GM18507 (cell line): ENCODE data around the gene TP73.
"Not testable (repeated sequence)": the region's sequence is repeated elsewhere in the genome, so short reads cannot be mapped to it uniquely, and the experiment has no call there.

Experiments used
- DNase-seq: peaks from one replicate; pipeline ENCODE4 v3.0.0; 2011; ENCODE audit warnings: low read depth; ENCODE audit not compliant: insufficient read length; ENCODE audit errors: extremely low spot score
- FAIRE-seq: peaks from 2 replicates; lab custom pipeline; 2011; peaks lifted over from hg19 to GRCh38; lab: Jason Lieb, UNC

Gene TP73

DNA sequence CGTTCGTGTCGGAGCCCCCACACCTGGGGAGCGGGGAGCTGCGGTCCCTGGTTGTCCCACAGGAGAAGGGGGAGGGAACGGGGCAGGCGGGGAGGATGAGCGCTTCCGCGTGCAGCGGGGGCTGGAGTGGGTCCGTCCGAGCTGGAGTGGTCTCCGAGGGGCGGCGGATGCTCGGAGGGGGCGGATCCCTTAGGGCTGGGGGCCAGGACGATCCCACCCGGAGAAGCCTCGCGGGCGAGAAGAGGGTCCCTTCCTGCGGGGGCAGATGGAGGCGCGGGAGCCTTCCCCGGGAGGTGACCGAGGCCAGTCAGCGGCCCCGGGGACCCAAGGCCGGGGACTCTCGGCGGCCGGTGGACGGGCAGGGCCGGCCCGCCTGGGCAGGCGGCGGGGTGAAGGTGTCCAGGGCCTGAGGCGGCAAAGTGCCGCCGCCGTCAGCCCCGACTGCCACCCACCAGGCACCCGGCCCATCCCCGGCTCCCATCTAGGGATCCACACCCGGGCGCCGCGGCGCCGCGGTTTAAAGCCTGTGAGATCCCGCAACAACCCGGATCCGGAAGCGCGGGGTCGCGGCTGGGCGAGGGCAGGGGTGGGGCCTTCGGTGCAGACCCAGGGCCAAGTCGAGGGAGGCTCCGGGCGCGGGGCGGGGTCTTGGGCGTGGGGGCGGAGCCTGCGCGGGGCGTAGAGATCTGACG is 94.7 kb downstream of the TP73 start:
- FAIRE-seq (peak; percentile 82), DNase-seq (peak; percentile 89)

DNA sequence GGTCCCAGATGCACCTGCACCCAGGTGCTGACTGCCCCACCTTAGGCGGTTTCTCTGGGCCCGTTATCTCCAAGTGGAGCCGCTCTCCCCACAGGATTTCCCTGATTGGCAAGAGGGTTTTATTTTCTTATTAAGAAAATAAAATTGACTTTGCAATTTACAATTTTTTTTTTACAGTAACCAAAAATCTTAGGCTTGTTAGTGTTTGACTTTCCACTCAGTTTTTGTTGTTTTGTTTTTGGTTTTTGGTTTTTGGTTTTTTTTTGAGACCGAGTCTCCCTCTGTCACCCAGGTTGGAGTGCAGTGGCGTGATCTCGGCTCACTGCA is 95.2 kb downstream of the TP73 start:
- DNase-seq (no peak), FAIRE-seq (no peak)

DNA sequence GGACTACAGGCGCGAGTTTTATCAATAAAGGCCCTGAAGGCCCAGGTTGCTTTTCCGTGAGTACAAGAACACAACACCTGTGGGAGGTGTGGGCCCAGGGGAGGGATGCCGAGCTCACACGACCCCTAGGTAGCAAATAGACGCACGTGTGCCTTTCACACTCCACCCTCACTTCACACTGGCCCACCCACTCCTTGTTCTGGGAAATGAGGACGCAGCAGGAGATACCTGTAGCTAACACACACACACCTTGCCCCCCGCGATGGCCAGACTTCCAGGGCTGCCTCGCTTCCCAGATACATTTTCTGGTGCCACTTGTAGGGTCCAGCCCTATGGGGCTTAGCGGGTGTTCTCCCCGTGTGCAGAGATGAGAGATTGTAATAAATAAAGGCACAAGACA is 95.6 kb downstream of the TP73 start:
- FAIRE-seq (no peak), DNase-seq (no peak)

DNA sequence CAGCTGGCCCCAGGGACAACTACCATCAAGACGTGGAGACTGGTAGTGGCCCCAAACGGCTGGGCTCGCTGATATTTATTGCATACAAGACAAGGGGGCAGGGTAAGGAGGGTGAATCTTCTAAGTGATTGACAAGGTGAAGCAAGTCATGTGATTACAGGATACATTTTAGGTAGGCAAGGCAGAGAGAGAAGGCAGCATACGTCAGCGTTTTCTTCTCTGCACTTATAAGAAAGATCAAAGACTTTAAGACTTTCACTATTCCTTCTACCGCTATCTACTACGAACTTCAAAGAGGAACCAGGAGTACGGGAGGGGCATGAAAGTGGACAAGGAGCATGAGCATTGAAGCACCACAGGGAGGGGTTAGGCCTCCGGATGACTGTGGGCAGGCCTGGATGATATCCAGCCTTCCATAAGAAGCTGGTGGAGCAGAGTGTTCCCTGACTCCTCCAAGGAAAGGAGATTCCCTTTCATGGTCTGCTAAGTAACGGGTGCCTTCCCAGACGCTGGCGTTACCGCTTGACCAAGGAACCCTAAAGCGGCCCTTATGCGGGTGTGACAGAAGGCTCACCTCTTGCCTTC is 96.1 kb downstream of the TP73 start:
- not testable (repeated sequence) for FAIRE-seq, DNase-seq

DNA sequence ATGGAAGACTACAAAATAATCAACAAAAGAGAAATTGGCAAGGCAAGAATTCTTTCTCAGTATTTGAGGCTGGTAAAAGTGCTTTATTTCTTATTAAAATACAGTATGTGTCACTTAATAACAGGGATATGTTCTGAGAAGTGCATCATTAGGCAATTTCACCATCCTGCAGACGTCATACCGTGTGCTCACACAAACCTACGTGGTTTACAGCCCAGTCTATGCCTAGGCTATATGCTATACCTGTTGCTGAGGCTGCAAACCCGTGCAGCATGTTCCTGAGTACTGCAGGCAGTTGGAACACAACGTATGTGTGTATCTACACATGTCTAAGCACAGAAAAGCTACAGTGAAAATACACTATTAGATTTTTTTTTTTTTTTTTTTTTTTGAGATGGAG is 97.2 kb downstream of the TP73 start:
- no peak for FAIRE-seq
- DNase-seq = no peak

DNA sequence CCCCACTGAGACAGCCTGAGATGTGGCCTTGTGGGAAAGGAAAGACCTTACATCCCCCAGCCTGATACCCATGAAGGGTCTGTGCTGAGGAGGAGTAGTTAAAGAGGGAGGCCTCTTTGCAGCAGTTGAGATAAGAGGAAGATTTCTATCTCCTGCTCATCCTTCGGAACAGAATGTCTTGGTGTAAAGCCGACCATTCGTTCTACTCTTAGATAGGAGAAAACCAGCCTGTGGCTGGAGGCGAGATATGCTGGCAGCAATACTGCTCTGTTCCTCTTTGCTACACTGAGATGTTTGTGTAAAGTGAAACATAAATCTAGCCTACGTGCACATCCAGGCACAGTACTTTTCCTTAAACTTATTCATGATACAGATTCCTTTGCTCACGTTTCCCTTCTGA is 98.4 kb downstream of the TP73 start:
- FAIRE-seq = no peak
- DNase-seq = no peak

DNA sequence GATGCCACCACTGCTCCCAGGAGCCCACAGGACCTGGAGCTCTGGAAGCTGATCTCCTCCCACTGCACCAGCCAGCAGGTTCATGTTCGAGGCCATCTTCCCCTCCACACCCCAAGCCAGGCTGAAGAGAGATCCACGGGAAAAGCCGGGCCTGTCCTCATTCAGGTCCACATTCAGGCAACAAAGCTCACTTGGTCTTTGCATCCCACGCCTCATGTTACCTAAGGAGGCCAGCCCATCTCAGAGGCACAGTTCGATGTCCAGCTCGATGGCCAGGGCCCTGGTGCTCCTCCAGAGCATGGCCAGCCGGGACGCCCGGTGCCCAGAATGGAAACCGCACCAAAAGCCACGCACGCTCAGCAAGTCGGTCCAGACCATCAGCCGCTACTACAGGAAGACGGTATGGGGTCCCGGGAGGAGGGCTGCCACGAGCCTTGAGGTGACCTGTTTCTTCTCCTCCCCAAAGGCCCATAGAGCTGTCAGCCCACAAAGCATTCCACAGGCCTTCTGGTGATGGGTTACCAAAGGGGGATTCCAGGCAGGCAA is 100.2 kb downstream of the TP73 start, which contains the start of gene CCDC27:
CCDC27 (plus strand) TSS at position 51 of the 546 bp plus-strand sequence; CDS start at position 83, 32 bp downstream.
- FAIRE-seq = no peak
- no peak for DNase-seq

DNA sequence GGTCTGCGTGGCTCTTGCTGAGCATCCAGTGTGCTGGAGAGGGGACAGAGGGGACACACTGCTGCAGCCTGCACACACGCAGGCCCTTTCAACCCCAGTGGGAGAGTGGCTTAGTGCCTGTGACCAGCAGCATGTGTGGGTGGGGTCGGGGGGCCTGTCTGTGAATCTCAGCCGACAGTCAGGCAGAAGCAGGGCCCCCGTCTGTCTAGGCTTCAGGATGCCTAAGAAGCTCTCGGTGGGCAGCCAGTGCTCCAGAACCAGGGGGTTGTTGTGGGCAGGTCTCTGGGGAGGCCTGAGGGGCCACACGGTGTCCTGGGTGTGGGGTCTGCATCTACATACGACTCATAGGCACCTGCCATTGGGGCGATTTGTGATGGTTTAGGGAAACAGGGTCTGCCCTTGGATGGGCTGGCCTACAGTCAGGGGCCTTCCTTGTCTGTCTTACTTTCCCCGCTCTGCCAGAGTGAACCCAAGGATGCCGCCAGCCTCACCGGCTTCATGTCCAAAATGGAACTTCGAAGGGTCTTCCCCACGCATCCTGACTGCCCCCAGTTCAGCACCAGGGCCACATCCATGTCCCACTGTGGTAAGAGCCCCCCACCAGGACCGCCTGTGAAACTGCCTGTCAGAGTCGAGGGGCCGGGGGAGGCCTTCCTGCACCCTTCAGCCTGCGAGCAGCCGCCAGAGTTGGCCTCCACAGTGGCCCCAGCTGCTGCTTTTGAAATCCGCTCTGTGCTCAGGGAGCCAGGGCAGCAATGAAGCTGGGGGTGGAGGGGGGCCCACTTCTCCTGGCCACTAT is 101.5 kb downstream of the TP73 start:
- no peak for FAIRE-seq
- no peak for DNase-seq

DNA sequence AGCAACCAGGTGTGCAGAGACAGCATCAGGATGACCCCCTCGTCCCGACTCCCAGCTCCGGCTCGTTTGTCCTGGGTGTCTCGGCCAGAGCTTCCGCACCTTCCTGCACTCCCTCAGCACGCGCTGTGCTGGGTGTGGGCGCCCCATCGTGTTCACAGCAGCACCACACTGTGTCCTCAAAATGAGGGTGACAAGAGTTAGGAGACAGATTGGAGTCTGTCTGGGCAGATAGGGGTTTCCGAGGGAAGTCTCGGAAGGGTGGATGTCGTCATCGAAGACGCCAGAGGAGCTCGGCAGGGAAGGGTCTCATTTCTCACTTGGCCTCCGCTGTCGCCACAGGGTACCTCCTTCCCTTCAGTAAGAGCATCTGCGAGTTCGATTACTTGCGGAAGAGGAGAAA is 104.1 kb downstream of the TP73 start:
- DNase-seq = no peak
- no peak for FAIRE-seq

DNA sequence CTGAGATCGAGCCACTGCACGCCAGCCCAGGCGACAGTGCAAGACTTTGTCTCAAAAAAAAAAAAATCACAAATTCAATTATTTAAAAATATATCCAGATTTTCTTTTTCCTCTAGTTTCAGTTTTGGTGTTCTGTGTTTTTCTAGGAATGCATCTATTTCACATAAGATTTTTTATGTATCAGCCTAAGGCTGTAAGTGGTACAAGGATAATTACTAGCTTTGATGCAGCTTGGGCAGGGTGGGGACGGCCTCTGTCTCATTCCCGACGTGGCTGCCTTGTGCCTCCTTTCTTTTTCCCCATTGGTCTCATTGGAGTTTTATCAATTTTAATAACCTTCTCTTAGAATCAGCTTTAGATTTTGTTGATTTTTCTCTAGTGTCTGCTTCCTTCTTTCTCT is 106.8 kb downstream of the TP73 start:
- DNase-seq = no peak
- no peak for FAIRE-seq

DNA sequence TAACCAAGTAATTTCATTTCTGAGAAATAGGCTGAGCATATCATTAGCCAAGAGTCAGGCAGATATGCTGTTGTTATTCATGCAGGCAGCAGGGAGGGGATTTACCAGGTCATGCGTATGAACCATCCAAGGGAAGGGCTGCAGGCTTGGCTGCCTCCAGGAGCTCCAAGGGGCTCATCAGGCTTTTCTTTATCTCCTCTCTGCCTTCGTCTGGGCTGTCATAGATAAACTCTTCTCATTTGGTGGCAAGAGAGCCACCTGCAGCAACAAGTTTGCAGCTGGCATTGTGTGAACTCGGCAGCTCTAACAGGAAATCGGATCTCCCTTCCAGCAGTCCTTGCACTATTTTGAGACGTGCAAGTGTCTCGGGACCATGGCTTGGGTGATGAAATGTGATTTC is 107.5 kb downstream of the TP73 start:
- no peak for FAIRE-seq

DNA sequence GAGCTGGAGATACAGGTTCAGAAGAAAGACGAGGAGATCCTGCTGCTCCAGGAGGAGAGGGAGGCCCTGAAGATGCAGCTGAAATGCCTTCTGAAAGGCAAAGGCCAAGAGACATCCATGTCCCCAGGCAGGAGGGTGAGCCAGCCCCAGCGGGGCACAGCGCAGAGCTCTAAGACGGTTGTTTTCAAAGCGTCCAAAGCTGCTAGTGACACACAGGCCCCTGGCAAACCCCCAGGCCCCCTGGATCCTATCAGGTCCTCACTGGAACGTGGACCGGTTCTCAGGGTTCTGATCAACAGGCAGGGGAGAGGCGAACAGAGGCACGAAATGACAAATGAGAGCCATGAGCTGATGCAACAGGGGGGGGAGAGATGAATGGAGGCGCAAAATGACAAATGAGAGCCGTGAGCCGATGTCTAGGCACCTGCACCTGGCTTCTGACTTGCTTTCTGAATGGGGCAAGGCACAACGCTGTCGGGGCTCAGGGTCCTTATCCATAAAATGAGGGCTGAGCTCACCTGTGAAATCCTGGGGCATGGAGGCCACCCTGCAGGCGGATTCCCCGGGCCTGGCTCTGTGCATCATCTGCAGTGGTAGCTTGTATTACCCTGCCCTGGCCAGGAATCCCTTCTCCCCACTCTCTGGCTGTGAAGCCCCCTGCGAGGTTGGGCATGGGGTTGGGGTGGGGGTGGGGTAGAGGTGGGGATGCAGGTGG is 109.1 kb downstream of the TP73 start:
- FAIRE-seq (no peak), DNase-seq (no peak)

More for the DNA sequence above, 107.5 kb downstream of the TP73 start:
- no peak for DNase-seq

DNA sequence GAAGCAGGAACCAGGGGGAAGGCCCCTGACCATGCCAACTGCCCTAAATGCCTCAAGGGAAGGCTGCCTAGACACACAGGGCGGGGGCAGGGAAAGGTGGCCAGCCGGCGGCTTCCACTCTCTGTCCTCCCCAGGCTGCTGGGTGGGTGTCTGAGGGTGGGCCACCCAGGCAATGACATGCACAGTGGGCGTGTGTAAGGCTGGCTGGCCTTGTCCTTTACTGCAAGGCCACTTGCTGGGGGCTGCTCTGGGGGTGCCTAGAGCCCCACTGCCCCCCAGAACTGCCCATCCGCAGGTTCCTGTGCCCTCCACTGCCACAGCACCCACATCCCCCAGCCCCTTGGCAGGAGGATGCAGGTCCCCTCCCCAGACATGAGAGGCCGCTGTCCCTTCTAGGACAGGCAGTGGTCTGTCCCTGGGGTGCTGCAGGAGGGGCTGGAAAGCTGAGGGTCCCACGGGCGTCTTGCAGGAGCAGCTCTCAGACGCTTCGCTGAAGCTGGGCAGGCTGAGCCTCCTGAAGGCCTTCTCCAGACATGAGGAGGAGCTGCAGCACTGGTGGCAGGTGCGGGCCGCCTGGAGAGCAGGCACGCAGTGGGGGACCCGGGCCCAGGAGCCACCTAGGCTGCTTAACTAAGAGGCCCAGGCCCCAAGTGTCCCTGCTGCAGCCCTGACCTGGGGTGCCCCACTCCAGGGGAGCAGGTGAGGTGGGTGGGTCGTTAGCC is 110.0 kb downstream of the TP73 start:
- FAIRE-seq (no peak), DNase-seq (no peak)

DNA sequence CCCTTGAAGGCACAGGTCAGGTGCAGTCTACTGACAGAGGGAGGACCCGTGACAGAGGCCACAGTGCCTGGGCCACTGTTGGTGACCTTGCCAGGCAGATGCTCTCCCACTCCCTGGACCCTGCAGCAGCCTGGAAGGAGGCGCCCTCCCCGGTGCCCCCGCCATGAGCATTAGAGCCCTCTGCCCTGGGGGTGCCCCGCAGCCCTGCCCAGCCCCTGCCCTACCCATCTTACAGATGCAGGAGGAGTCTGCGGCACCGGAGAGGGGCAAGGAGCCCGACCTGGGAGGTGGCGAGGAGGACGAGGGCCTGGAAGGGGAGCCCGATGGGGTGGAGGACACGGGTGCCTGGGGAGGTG is 110.5 kb downstream of the TP73 start:
- no peak for FAIRE-seq
- no peak for DNase-seq

DNA sequence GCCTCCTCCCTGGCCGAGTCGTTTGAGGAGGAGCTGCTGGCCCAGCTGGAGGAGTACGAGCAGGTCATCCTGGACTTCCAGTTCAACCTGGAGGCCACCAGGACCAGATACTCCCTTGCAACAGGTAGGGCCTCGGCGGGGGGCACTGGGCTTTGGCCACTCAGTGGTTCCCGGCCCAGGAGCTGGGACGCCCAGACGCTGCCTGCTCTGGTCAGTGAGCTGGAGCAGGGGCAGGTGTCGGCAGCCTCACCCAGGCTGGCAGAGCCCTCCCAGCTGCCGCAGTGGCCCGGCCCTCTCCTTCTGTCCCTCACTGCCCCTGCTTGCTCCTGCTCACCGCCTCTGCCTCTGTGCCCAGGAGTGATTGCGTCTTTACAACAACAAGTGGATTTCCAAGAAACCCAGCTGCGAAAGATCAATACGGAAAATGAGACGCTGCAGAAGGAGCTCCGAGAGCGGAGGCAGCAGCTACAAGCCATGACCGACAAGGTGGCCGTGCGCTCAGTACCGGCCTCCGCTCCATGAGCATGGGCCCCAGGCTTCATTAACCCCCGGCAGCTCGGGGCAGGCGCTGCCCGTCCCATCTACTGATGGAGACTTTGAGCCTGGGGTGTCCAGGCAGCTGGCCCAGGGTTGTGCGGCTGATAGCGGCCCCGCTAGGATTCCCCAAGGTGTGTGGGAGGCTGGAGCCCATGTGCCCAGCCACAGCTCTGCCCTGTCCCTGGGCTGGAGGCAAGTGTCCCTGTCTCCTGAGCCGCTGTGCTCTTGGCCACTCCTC is 111.2 kb downstream of the TP73 start:
- DNase-seq = no peak
- FAIRE-seq = no peak

DNA sequence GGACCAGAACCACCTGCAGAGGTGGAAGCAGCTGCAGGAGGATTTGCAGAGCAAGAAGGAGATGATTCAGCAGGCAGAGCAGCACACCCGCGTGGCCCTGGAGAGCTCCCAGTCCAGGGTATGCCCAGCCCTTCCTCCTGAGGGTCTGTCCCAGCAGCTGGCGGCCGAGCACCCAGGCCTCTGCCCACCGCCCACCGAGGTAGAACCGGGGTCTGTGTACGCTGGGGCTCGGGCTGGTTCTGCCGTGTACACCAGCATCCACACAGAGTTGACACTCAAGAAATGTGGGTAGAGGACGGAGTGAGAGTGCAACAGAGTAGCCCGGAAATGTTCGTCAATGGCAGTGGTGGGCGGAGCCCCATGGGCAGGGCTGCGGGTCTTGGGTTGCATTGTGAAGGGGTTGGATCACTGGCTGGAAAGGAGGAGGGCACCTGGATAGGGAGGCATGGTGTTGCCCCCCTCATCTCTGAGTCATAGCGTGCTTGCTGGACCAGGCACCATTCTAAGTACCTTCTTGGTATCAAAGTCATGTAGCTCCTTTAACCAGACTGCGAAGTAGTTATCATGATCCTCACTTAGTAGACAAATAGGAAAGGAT is 115.1 kb downstream of the TP73 start:
- FAIRE-seq = no peak

DNA sequence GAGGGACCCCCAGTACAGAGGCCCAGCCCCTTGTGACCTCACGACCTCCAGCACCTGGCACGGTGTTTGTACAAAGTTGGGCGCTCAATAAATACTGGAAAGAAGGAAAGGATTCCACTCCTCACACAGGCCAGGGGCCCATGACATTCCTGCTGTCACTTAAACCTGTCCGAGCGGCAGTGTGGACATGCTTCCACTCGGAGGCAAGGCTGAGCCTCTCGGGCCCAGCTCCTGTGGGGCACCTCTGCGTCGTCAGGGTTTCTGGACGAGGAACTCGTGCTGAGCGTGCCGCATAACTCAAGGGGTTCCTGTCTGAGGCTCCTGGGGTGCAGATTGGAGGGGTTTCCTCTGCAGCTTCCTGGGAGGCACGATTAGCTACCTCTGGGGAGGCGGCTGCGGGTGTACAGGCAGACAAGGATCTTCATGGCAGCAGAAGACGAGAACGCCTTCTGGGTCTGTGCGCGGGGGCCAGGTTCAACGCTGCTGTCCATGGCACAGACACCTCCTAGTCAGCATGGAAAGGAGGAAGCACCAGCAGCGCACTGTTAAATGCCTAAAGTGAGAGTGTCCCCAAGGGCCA is 116.6 kb downstream of the TP73 start:
- DNase-seq = no peak
- FAIRE-seq = no peak

More for the DNA sequence above, 115.1 kb downstream of the TP73 start:
- no peak for DNase-seq
